GM19455 (cell line): ENCODE measurements around the gene PTPRC.
A peak's percentile ranks its signal among the peaks of the same experiment; 100 is the strongest.

Experiments
- ATAC-seq: cut with Tn5 transposase; IDR thresholded peaks from one replicate; pipeline ENCODE4 v1.9.1; 2021; ENCODE audit not compliant: unreplicated experiment

Gene PTPRC

DNA sequence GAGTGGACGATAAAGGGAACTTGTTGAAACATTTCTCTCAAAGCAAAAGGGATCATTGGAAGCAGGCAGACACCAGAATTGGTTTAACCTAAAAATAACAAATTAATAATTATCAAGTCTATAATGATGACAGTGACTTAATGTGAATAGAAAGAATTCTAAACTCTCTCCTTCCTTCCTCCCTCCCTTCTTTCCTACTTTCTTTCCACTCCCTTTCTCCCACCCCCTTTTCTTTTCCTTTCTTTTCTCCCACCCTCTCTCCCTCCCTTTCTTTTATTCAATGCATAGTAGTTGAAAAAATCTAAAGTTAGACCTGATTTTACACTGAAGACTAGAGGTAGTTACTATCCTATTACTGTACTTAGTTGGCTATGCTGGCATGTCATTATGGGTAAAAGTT is 55.7 kb downstream of the PTPRC start:
- ATAC-seq, result no peak

DNA sequence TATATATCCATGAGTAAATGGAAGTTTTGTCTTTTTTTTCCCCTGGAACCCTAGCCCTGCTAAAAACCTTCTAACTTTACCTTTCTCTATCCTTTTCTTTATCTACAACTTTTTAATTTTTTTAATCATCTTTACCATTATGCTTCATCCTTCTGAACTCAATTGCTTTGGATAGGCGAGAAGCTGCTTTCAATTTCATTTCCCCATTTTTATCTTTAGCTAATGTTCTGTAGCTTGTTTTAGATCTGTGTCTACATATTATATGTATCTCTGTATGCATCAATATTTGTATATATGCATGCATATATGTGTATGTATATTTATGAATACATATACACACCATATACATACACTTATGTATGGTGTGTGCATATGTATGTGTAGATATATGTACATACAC is 57.4 kb downstream of the PTPRC start:
- ATAC-seq, result peak; percentile 63

DNA sequence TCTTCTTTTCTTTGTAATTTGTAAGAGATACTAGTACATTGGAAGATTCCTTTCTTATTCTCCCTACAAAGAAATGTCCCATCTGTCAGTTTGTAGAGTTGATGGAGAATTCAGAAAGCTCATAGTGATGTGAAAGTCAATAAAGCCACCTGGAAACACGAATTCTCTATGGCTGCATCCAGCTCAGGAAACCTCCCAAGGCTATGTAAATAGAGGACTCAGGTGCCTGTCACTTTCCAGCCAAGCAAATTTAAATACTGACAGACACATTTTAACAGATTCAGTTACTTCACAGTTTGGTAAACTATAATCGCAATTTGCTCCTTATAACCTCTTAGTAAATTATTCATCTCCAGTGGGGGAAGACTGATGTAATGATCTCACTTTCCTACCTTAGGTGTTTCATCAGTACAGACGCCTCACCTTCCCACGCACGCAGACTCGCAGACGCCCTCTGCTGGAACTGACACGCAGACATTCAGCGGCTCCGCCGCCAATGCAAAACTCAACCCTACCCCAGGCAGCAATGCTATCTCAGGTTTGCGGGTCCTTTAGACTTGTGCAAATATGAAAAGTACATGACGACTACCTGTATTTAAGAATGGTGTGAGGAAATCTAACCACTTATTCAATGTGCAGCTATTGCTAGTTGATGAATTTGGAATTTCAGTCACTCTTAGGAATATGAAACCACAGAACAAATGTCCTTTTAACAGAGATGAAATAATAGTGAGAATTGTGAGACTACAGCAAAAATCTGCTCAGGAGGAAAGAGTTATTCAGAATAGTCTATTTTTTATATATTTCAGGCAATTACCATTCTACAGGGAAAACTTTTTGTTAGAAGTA is 60.6 kb downstream of the PTPRC start:
- no peak for ATAC-seq

DNA sequence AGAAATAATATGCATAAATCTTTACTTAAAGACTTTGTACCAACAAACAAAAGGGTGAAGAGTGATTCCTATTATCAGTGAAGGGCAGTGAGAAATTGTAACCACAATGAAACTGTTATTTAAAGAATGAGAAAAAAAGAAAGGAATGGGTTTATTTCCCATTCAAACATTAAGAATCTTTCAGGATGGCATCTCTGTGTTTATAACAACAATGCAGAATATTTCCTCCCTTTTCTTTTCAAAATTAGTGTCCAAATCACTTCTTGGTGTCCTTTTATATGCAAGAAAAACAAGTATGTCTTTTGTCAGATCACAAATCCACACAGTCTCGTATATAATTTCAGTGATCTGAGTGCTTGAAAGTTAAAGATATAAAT is 61.2 kb downstream of the PTPRC start:
- ATAC-seq, result no peak

DNA sequence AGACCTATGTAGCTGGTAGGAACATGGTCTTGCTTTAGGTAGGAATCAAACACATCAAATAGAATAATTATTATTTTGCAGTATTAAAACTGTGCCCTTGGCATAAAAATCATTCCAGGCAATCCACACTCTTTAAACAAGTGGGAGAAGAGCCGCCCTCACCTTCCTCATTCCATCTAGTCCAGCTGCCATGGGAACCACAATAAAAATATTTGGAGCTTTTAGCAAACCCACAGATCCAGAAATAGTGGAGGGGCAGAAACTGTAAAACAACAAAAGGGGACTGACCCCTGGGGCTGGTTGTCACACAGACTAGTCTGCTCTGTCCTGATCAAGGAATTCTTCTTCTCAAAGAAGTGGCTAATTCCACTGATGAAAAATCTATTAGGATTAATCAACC is 61.6 kb downstream of the PTPRC start:
- ATAC-seq, result no peak

DNA sequence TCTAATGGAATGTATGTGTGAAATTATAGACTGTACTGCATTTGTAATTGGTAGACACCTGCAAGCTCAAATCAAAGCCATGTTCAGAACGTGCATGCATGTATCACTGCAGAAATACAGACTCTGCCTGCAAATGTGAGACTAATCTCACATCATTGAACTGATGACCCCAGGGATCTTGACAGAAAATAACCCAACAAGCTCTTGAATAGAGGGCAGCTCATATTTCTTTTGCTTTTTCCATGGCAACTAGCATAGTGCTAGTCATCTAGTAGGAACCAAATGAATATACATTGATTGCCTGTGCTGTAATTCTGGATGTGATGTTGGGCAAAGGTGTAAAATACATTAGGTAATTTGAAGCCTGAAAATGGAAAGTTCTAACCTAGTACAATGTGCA is 62.4 kb downstream of the PTPRC start:
- no peak for ATAC-seq

DNA sequence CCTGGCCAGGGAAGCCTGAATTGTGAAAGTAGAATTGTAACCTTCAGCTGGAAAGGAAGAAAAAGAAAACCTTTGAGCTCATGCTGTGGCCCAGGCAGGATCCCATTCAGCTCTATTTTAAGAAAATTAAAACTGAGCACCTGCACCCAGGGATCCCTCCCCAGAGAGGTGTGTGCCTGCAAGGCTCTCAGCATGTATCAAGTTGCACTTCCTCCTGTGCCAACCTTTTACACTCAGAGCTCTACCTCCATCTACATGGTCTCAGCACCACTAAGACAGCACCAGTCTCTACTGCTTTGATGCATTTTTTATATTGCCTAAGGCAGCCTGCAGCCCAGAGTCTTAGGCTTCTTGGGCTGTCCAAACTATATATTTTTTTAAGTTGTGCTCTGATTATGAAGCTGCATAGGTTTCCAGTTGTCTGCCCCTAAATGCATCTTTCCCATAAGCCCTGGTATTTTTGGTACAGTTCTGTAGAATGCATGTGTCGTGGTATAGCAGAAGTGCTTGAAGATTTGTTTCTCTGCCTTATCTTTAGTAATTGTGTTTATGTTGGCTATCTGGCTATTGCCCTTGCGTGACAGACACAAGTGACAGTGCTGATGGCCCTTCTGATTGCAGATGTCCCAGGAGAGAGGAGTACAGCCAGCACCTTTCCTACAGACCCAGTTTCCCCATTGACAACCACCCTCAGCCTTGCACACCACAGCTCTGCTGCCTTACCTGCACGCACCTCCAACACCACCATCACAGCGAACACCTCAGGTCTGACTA is 63.1 kb downstream of the PTPRC start:
- ATAC-seq, result no peak

DNA sequence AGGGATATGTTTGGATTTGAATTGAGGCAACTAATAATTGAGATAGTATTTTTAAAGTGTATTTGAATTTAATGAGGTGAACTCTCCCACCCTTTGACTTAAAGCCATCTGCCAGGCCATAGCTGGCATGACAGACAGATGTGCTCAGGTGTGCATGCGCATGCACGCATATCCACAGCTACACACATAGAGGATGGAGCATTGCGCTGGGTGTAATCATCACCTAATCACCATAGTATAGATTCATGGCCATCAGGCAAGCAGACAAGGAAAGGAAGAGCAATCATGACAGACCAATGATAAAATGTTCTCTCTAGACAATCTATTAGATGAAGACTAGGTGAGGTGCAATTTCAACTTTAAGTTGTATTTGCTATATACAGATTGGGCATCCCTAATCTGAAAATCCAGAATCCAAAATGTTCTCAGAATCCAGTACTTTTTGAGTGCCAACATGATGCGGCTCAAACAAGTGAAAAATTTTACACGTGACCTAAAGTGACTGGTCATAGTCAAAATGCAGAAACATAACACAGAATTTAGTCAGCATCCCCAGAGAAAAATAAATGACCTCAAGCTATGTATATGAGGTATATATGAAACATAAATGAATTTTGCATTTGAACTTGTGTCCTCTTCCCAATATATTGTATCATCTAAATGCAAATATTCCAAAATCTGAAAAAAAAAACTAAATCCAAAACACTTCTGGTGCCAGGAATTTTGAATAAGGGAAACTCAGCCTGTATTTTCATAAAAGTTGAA is 70.1 kb downstream of the PTPRC start:
- ATAC-seq, result no peak

DNA sequence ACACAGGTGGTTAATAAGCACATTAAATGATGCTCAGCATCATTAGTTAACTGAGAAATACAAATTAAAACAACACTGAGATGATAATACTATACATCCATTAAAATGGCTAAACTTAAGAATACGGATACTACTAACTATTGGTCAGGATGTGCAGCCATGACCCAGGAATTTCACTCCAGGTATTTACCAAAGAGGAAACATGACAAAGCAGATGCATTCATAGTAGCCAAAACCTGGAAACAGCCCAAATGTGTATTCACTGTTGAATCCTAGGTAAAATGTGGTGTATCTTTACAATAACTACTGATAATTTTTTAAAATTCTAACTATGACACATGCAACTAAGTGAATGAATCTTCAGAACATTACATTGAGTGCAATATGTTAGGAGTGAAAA is 73.0 kb downstream of the PTPRC start:
- no peak for ATAC-seq

DNA sequence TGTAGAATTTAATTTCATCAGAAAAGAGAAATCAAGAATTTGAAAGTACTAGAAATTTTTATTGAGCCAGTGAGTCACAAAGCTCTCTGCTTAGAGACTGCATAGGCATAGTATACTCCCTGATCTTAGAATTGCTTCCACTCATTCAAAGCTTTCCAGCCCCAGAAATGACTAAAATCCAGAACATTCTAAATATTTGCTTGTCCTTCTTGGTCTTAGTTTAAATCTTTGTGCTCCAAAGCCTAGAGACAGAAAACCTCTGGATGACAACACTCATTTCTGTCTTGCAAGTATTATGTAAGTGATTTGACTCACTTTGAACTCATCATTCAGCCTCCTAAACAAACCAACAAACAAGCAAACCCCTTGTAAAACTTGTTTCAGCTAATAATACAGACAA is 74.2 kb downstream of the PTPRC start:
- ATAC-seq, result no peak

DNA sequence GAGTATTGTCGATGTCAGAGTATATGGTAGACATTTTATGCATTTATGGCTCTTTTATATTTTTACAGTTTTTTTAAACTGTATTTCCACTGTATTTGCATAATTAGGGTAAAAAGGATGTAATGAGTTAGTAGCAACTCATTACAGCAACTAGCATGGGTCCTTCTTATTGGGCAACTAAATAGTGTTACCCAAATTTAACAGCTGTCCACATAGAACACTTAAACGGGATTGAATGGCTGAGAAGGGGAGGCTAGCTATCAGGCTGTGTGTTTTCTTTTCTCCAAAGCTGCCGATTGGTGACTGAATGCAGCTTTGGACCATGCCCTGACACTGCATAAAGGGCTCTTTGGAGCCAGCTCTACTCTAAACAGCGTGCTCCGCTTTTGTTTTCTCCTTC is 75.4 kb downstream of the PTPRC start:
- ATAC-seq, result no peak

DNA sequence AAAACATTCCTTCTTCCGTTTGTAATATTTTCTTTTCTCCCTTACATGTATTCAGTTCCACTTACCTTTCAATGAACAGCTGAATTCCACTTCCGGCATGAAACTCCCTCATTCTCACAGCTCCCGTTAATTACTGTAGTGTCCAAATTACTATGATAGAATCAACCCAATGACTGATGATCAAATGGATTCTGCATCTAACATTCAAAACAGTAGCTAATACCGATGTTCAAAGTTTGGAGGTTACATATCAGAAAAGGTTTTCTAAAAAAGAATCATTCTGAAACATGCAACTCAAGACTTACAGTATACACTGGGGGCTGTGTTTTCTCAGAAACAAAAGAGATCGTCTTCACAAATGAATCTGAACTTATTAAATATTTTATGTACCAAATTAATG is 77.2 kb downstream of the PTPRC start:
- no peak for ATAC-seq

DNA sequence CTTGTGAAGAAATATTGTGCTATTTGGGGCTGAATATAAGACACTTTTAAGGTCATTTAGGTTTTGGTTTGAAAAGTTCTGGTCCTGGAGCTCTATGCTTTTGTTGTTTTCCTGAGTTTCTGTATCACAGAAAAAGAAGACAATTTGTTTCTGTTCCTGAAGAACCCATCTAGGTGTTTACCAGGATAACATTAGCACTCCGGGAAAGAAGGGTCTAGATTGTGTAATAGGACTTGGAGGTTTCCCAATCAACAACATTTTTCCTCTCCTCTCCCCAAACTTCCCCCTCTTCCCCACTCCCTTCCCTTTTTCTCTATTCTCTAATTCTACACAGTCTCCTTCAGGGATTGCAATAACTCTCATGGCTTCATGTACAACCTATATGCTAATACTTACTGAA is 78.7 kb downstream of the PTPRC start:
- no peak for ATAC-seq

DNA sequence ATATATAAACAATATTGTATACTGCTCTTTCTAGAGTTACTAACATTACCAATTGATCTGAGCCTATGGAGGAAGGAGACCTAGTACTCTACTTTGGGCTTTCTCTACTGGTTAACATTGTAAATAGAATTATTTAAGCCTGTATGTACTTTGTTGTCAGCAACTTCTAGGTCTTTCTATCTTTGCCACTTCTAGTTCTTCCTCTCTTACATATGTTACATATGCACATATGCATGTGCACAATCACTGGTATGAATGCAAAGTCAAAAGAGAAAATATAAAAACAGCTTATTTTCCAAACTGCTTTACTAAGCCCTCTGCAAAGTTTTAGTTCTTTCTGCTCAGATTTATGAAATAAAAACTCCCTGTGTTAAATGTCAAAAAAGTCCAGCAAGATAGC is 84.3 kb downstream of the PTPRC start:
- no peak for ATAC-seq

DNA sequence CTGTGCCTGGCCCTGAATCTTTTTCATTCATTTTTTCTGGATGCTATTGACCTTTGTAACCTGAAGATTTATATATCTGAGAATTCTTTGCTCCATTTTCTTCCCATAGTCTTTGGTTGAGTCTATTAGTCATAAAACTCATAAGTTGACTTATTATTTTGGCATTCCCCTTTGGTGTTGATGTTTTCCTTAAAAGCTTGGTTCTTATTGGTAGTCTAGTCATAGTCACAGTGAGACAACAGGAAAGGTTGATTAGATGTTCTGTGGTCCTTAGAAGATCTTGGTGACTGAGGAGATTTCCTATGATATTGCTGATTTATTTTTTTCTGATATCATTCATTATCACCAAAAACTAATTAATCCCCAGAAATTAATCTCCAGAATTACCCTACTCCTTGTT is 86.2 kb downstream of the PTPRC start:
- no peak for ATAC-seq

DNA sequence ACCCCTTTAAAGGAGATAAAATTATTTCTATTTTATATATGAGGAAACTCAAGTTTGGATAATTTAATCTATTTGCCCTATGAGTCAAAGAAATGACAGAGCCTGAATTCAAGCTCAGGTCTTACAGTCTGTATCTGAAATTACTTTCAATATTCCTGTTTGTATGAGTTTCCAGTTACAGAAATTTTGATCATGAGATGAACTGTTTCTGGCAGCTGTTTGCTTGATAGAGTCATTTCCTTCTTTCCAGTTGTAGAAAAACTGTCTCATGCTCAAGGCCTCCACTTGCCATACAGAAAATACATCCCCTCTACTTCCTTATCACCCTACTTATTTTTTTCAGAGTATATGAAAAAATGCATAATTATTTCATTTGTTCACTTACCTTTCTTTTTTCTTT is 87.6 kb downstream of the PTPRC start:
- ATAC-seq, result no peak

DNA sequence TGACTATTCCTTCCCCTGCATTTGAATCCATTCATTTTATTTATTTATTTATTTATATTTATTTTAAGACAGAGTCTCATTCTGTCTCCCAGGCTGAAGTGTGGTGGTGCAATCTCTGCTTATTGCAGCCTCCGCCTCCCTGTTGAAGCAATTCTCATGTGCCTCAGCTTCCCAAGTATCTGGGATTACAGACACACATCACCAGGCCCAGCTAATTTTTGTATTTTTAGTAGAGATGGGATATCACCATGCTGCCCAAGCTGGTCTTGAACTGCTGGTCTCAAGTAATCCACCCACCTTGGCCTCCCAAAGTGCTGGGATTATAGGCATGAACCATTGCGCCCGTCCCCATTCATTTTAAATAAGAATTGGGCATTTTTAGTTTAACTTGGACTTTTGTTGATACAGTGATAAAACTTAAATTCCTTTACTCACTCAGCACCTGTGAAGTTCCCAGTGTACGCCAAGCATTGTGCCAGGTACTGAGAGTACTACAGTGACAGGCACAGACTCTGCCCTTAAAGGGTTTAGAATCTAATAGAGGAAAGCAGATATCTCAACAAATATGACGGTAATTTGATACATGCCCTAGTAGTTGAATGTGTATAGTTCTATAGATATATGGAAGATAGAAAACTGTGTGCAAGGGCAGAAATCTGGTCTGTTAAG is 90.5 kb downstream of the PTPRC start:
- ATAC-seq, result no peak

DNA sequence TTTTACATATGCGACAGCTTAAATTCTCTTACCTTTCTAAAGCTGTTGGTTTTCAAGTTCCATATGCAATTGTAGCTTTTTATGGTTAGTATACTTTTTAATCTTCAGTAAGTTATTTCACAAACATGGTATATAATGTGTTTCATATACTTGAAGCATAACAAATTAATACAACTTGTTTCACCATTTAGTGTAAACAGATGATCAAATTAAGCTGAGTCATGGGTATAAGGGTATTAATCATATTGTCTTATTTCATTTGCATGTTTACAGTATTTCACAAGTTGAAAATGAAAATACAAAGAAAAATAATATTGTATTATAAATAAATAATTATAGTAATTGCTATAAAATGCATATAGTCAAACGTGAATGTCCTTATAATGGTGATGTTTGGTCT is 92.1 kb downstream of the PTPRC start:
- ATAC-seq, result no peak

DNA sequence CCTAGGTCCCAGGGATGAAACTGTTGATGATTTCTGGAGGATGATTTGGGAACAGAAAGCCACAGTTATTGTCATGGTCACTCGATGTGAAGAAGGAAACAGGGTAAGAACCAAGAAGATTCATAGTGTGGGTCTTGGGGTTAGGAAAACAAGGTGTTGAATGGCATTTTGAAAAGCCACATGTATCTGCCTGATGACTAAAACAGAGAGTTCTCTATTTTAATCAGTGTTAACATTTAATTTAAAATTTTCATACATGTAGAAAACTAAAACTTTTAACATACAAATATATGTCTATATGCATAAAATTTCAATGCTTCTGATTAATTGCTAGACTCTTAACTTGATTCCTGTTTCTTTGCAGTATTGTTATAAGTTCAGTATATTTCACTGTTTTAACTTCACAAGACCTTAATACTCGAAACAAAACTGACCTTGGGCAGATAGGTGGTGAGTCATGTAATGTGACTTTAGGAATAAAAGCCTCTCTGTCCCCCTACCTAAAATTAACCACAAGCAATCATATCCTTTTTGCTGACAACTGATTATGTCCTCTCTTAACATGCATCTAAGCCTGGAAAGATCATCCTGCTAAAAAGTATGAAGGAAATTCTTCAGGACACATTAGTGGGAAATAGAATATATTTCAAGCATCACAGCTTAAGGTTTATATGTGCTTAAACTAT is 95.6 kb downstream of the PTPRC start:
- peak; percentile 90 for ATAC-seq

DNA sequence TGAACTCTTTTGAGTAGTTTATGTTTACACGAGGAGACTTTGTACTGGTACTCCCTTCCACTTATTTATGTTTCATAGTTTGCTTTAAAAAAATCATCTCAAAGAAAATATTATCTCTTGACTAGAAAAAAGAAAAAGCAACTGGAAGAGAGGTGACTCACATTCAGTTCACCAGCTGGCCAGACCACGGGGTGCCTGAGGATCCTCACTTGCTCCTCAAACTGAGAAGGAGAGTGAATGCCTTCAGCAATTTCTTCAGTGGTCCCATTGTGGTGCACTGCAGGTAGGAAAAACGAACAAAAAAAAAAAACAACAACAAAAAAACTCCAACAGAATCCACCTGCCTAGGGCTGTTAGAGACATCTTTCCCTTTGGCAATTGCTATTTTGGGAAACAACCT is 102.9 kb downstream of the PTPRC start:
- ATAC-seq, result no peak

DNA sequence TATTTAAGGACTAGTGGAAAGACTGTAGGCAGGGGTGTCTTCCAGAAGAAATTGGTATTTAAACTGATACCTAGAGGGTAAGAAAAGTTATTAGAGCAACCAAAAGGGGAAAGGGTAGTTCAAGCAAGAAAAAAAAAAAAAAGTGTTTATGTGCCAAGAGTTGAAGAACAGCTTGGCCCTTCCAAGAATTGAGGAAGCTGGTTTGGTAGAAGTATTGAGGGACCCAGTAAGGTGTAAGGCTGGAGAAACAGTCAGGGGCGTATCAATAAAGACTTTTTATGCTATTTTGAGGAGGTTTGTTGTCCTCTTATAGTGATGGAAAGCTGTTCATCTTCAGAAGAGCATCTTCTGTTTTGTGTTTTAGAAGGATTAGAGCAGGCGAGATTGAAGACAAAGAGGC is 108.3 kb downstream of the PTPRC start:
- no peak for ATAC-seq
